ENCODE measurements around the gene OR8D2.

The OR8D2 gene

GRCh38 chr11:124301548-124301947 is 18.4 kb downstream of the OR8D2 start:
- no peak for DNase-seq (ENCODE audit: low spot score)
- in situ Hi-C loops (cut with MboI; ENCODE audit: low sequenced_read_pairs, unreplicated experiment): no loop called here
- TF ChIP-seq CTCF (IDR thresholded peaks at IDR 0.05; ENCODE audit: borderline replicate concordance, control extremely low read depth, extremely low read depth, insufficient read depth, missing control alignments): no peak

GRCh38 chr11:124297921-124298320 is 22.1 kb downstream of the OR8D2 start:
- in situ Hi-C loops (cut with MboI; ENCODE audit: low sequenced_read_pairs, unreplicated experiment): no loop called here
- no peak for TF ChIP-seq CTCF (IDR thresholded peaks at IDR 0.05; ENCODE audit: borderline replicate concordance, control extremely low read depth, extremely low read depth, insufficient read depth, missing control alignments)
- DNase-seq (ENCODE audit: low spot score): no peak

GRCh38 chr11:124296016-124296415 is 24.0 kb downstream of the OR8D2 start:
- in situ Hi-C loops (cut with MboI; ENCODE audit: low sequenced_read_pairs, unreplicated experiment): no loop called here
- DNase-seq (ENCODE audit: low spot score): no peak

GRCh38 chr11:124294687-124295086 is 25.3 kb downstream of the OR8D2 start:
- no peak for TF ChIP-seq CTCF (IDR thresholded peaks at IDR 0.05; ENCODE audit: borderline replicate concordance, control extremely low read depth, extremely low read depth, insufficient read depth, missing control alignments)
- in situ Hi-C loops (cut with MboI; ENCODE audit: low sequenced_read_pairs, unreplicated experiment): no loop called here

More at GRCh38 chr11:124296016-124296415, 24.0 kb downstream of the OR8D2 start:
- TF ChIP-seq CTCF (IDR thresholded peaks at IDR 0.05; ENCODE audit: borderline replicate concordance, control extremely low read depth, extremely low read depth, insufficient read depth, missing control alignments): no peak

GRCh38 chr11:124285610-124286344 is 34.2 kb downstream of the OR8D2 start:
- DNase-seq (ENCODE audit: low spot score): no peak
- in situ Hi-C loops (cut with MboI; ENCODE audit: low sequenced_read_pairs, unreplicated experiment): no loop called here
- no peak for TF ChIP-seq CTCF (IDR thresholded peaks at IDR 0.05; ENCODE audit: borderline replicate concordance, control extremely low read depth, extremely low read depth, insufficient read depth, missing control alignments)

More at GRCh38 chr11:124294687-124295086, 25.3 kb downstream of the OR8D2 start:
- no peak for DNase-seq (ENCODE audit: low spot score)

GRCh38 chr11:124278261-124278660 is 41.7 kb downstream of the OR8D2 start:
- TF ChIP-seq CTCF (IDR thresholded peaks at IDR 0.05; ENCODE audit: borderline replicate concordance, control extremely low read depth, extremely low read depth, insufficient read depth, missing control alignments): no peak
- in situ Hi-C loops (cut with MboI; ENCODE audit: low sequenced_read_pairs, unreplicated experiment): no loop called here

More at GRCh38 chr11:124278261-124278660, 41.7 kb downstream of the OR8D2 start:
- DNase-seq (ENCODE audit: low spot score): no peak
